HL-60/S4 (cell line): ENCODE measurements around the gene FGF3.

Source experiments
- in situ Hi-C: fragments of 300-500 bp; cut with MboI; formaldehyde crosslinking; loops from 2 replicates; pipeline ENCODE4 v1.14.3; 2022; ENCODE audit warnings: low sequenced_read_pairs

The FGF3 gene

DNA sequence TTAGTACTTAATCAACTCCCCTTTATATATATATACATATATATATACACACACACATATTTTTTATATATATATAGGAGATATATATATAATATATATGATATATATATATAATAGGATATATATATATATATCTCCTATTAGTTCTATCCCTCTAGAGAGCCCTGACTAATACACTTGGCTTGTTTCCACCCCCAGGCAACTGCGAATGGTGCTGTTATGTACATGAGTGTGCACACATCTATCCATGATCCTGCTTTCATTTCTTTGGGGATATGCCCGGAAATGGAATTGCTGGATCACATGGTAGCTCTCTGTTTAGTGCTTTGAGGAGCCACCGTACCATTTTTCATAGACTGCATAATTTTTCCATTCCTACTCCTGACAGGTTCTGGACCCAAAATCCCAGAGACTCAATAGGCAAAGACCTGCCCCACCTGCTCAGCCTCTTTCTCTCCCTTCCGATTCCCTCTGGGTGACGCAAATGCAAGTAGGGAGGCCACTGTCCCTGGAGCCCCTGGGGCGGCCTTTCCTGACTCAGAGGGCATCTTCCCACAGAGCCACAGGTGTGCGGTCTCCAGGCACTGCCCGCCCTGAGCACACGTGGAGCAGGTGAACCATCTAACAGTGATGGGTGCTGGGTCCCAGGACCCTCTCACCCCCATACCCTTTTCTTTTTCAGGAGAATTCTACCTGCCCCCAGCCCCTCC is 12.0 kb downstream of the FGF3 start:
- in situ Hi-C loops, result no loop called here

DNA sequence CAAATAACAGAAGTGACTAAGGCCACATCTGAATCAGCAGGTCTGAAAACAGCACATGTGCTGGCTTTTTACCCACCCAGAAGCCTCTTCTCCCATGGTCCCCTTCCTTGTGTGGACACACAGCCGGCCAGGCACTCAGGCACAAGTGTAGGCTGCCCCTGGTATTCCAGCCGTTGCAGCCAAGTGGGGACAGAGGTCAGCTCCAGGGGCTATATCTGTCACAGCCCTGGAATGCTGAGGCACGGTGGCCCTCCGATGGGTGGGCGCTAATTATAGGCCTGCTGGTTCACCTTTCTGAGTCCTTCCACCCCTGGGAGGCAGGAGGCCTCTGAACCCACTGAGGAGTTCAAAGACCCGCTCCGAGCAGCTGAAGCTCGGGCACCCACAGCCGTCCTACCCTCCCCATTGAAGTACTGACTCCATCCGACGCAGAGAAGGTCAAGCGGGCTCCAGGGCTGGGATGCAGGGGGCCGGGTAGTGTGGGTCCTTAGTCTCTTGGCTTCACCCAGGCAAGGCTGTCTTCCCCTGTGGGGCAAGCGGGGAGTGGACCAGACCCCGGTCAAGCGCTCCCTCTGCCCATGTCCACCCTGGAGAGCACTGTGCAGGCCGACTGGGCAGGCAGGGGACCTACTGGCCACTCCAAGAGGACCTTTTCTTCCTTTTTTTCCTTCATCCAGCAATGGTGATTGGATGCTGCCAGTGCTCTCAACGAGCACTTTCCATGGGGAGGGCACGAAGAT is 14.3 kb downstream of the FGF3 start:
- in situ Hi-C loops, result no loop called here

DNA sequence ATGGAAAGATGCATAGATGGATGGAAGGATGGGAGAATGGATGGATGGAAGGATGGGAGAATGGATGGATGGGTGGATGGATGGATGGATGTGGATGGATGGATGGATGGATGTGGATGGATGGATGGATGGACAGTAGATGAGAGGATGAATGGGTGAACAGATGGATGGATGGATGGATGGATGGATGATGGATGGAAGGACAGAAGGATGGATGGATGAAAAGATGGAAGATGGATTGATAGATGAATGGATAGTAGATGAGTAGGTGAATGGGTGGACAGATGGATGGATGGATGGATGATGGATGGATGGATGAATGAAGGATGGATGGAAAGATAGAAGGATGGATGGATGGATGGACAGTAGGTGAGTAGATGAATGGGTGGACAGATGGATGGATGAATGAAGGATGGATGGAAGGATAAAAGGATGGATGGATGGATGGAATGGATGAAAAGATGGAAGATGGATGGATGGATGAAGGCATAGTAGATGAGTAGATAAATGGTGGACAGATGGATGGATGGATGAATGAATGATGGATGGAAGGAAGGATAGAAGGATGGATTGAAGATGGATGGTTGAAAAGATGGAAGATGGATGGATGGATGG is 15.5 kb downstream of the FGF3 start:
- in situ Hi-C loops, result no loop called here

DNA sequence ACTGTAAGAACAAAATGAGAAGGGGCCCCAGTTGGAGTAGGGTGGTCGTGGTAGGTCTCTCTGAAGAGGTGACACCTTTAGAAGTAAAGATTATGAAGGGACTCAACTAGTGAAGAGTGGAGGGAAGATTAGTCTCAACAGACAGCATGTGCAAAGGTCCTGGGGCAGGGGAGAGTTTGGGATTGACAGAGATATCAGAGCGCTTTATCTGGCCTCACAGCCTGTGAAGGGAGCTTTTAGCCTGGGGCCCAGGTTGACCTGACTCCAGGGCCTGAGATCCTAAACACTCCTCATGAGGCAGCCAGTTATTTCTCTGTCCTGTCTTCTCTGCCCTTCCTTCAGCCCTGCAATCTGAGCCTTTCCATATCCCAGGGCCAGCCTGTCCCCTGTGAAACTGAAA is 16.2 kb downstream of the FGF3 start:
- in situ Hi-C loops, result no loop called here

DNA sequence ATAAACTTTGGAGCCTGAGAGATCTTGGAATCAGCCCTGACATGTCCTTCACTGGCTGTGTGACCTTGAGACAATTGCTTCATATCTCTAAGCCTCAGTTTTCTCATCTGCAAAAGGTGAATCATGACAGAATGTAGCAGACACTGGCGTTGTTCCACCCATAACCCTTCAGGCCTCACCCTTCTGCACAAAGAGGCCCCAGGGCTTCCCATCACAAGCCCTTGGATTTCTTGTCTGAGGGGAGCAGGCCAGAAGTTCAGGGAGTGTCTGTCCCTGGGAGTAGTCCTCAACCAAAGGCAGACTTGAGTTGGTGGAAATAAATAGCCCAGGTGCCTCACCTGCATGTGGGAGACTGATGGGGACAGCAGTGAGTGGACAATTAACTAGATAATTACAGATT is 16.6 kb downstream of the FGF3 start:
- in situ Hi-C loops, result no loop called here

DNA sequence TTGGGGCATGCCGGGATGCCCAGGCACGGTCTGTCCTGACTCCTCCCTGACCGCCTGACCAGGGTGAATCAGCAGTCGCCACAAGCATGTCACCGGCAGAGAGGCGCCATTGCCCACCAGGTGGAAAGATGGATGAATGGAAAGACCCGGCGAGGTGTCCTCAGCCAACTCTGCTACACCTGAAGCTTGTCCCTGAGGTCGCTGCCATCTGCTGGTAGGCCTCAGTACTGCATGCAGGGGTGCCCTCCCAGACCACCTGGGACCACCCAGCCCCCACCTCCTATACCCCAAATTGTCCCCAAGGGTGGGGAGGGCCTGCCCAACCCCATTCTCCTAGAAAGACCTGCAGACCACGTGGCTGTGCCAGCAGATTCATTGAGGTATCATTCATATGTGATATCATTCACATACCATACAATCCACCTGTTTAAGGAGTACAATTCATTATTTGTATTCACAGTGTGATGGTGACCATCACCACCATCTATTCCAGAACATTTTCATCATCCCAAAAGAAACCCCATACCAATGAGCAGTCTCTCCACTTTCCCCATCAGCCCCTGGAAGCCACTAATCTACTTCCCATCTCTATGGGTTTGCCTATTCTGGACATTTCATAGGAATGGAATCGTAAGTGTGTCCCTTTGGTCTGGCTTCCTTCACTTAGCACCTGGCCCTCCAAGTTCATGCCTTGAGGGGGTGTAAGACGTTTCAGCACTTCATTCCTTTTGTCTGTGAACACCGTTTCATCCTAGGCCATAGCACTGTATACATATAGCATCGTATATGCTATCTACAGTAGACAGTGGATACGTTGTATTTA is 17.5 kb downstream of the FGF3 start:
- in situ Hi-C loops, result no loop called here

DNA sequence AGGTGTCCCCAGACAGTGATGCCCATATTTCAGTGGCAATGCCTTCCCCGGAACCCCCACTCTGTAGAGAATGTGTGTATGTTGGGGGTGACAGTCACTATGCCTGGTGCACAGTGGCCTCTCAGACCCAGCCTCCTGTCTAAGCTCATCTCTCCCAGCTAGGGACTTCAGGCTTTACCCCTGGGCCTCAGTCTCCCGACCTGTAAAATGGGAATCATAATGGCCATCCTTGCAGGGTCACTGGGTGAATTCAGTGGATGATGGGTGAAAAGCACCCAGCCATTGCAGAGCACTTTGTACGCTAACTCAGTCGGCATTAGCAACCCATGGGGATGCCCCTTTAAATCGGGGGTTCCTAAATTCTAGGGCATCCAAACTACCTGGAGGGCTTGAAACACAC is 18.9 kb downstream of the FGF3 start:
- in situ Hi-C loops, result no loop called here

DNA sequence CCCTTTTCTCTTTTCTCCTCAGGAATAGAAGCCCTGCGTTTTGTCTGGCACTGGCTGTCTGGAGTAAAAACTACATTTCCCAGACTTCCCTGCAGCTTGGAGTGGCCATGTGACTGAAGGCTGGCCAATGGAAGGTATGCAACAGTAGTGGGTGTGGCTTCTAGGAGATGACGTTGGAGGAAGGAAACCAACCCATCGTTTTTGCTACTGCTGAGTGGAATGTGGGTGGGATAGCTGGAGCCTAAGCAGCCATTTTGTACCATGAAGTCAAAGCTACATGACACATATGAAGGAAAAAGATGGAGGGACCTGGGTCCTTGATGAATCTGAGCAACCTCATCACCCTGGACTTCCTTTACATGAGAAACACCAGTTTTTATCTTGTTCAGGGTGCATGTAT is 19.6 kb downstream of the FGF3 start:
- in situ Hi-C loops, result no loop called here

DNA sequence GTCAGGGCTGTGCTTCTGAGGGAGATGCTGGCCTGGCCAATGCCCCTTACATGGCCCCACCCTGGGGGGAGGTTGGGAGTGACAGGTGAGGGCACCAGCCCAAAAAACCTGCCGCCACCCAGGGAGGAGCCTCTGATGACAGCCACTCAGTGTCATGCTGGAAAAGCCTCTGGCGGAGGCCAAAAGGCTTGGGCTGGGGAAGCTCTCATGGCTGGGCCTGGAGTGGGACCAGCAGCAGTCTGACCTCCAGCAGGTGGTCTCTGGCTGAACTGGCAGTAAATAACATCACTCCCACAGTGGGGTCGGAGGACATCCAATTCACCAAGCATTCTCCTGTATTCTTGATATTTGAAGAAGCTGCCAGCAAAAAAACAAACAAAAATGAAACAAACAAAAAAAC is 20.1 kb downstream of the FGF3 start:
- in situ Hi-C loops, result no loop called here

DNA sequence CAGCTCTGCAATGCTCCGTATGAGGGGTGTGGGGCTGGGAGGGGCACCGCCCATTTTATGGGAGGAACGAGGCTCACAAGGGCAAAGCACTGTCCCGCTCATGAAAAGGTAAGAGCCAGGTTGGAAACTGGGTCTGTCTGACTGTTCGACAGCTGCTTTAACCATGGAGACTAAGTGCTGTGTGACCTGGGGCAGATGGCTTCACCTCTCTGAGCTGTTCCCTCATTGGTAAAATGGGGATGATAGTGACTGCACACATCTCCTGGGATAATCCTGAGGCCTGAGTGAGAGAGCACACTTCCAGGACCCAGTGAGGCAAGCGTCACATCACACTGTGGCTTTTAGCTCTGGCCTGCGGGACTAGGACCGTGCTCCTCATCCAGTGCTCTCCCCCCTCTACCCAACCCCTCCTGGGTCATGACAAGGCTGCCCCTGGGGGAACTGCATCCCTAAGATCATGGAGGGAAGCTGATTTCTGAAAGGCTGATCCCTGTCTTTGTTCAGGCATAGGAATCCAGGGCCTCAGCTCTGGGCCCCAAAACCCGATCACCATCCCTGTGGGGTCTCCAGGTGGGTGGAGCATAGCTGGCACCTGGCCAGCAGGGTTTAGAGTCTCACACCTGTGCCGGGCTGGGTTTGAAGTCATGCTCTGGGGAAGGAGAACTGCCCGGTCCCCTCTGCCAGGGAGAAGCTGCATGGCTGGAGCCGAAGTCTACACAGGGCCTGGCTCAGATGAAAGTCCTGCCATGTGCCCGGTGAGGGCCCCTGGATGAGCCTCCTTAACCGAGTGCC is 21.3 kb downstream of the FGF3 start:
- in situ Hi-C loops, result no loop called here

DNA sequence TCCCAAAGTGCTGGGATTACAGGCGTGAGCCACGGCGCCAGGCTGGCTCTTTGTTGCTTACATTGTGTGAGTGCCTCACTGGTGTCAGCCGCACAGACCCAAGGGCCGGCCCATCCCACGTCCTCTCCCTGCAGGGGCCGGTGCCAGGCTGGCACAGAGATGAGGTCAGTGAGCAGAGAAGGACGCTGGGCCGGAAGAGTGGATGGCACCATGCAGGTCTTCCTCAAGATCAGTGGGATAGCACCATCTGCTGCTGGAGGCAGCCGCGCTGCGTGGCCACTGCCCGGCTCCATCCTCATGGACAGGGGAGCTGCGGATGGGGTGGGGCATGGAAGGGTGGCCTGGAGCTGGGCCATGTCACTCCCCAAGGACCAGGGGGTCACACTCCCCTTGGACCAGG is 22.1 kb downstream of the FGF3 start:
- in situ Hi-C loops, result no loop called here

DNA sequence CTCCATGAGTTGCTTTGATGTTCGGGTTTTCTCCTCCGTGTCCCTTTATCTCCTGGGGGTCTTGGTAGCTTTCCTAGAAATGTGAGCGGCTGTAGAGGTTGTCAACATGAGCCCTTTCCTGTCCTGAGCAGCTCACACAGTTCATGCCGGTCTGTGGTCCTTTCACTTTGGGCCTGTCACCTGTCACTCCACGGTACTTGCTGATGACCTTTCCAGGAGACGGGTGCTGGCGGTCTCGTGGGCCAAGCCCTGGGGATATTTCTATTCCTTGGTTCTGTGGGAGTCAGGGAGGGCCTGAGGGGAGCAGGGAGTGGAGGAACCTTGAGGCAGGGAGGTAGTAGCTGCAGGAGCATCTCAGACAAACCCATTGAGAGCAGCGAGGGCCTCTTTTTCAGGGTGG is 23.2 kb downstream of the FGF3 start:
- in situ Hi-C loops, result no loop called here

DNA sequence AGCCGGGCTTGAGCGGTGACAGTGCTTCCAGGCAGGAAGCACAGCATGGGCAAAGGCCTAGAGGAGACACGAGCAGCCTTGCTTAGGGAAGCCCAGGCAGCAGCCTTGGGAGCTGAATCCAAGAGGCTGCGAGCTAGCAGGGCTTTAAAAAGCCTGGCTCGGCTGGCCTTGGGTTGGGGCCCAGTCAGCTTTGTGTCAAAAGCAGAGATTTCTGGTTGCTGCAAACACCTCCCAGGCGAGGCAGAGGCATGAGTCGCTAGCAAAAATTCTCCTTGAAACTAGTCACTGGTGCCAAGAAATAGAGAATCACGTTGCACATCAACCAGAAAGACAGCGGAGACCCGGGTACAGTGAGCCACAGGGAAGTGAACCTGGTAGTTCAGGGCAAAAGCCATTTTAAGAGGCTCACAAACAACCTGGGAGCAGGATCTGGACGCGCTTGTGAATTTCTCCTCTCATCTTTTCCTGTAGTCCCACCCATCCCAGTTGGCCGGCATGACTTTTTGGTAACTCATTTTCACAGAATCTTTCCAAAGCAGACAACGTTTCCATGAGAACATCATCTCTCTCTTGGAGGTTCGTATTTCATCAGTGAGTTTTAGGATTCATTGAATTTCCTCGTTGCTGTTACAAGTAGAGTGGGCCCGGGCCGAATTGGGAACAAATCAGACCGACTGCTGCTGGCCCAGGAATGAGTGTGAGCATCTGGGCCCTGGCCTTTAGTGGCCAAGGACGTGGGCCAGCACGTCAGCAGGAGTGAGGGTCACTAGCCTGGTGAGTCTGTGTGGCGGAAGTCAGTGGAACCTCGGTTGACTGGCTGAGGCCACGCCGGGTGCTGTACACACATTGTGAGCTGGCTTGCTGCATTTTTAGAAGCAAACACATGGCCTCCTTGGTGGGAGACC is 27.7 kb downstream of the FGF3 start:
- in situ Hi-C loops, result no loop called here

DNA sequence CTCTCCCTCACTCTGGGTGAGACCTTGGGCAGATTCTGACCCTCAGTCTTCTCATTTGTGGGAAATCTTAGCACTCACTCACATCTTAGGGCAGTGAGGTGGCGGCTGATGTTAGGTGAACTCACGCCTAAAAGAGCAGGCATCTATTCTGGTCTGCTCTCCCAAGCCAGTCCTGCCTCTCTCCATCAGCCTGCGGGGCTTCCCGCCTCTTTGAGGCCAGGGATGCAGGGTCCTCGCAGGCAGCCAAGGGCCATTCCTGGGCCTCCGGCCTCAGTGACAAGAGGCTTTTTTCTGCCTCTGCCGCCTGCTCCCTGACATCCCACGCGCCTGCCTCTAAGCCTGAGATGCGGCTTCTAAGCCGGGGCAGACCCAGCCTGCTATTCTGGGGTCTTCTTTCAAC is 30.3 kb downstream of the FGF3 start:
- in situ Hi-C loops, result no loop called here

DNA sequence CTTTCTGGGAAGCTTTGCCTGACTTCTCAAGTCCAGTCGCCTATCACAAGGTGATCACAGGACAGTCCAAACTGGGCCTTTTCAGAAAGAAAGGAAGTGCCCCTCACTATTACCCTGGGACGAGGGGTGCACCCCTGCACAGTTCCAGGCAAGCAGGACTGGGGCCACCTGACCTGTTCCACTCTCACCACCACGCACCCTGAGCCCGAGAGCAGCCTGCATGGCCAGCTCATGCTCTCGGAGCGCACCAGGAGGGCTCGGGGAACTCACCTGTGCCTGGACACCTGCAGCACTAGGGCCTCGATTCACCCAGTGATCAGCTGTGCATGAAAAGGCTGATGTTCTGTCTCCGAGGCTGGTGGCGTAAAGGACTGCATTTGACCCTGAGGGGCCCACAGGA is 31.3 kb downstream of the FGF3 start:
- in situ Hi-C loops, result no loop called here

DNA sequence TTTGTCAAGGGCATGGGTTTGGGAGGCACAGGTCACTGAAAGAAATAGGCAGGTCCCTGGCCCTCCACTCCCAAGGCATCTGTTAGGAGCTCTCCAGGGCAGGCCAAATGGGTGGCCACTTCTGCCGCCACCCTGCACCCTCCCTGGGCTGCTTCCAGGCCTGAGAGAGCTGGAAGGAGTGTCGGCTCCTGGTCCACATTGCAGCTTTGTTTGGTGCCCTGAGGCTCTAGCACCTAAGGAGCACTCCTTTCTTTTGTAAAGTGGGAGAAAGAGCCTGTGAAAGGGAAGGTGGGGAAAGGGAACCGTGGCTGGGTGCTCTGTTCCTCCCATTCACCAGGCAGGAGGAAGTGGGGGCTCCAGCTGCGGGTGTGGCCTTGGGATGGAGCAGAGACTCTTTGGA is 31.8 kb downstream of the FGF3 start:
- in situ Hi-C loops, result no loop called here

DNA sequence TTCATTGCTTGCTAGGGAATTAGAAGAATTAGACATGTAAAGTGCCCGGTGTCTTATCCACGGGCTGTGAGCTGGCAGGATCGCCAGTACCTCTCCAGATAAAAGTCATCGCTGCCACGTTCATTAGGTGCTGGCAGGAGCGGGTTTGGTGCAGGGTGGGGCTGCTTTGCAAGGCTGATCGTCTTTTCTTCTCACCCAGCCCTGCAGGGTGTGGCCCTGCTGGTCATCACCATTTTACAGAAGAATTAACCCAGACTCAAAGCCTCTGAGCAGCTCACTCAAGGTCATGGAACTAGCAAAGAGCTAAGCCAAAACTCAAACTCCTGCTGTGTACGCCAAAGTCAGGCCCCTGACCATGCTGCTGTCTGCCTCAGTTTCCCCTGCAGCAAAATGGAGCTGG is 38.0 kb downstream of the FGF3 start:
- in situ Hi-C loops, result no loop called here

DNA sequence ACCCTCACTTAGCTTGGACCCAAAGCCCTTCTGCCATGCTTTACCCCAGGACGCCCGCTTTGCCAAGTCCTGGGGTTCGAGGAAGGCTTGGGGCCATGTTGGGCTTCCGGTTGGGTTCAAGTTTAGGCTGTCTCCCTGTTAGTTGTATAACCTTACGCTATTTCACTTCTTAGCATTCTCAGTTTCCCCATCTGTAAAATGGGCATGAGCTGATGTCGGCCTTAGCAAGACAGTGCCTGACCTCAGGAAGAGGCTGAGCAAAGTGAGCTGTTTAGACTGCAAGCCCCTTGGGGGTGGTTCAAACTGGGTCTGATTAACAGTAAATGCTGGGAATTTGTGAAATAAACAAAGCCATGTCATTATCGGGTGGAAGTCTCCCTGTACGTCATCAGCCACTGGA is 40.8 kb downstream of the FGF3 start:
- in situ Hi-C loops, result no loop called here

DNA sequence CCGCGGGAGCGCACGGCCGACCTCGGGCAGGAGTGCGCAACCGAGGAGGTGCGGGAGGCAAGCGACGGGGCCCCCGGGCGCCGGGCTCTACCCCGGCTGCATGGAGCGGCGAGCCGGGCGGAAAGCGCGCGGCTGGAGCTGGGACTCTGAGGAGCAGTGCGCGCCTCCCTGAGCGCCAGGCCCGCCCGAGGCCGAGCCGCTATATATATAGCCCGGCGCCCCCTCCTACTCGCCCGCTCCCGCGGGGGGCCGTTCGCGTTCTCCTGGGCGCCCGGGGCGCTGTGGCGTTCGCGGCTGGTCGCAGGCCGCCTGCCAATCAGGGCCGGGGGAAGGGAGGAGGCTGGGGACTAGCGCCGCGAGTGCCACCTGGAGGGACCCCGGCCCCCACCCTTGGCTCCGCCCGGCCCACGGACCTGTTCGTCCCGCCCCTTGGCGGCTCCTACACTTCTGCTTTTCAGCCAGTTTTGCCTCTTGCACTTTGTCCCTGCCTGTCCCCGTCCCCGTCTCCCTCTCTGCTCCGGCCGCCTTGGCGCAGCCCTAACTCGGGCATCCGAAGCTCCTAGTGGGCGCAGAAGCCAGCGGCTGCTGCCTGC is 44.0 kb downstream of the FGF3 start, which contains the start of gene FGF4:
Gene FGF4 (minus strand): TSS at position 179 of the 593 bp plus-strand sequence. CDS start 257 bp downstream, outside the sequence.
- in situ Hi-C loops, result no loop called here
